GM18867 (cell line): ENCODE measurements around the gene KDM5C.

ENCODE experiments used
- ATAC-seq: cut with Tn5 transposase; IDR thresholded peaks from one replicate; pipeline ENCODE4 v1.9.1; 2021; ENCODE audit warnings: mild to moderate bottlenecking, moderate library complexity; ENCODE audit not compliant: unreplicated experiment

KDM5C gene

DNA sequence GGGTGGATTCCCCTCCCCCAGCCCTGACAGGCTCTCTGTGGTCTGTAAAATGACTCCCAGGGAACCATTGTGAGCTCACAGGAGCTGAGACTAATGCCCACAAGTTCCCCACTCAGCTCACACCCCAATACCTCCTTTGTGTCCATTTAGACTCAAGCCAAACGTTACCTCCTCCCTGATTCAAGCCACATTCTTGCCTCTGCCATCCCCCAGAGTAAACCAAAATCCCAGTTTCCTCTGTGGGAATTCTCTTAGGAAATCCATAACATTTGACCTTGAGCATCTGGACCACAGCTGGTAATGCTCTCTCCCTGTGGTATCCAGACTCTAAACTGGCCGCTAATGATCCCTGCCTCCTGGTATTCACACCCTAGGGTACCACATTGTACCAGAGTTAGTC, 26.3 kb upstream of the KDM5C start:
- no peak for ATAC-seq

GRCh38 chrX:53250556-53250955, 25.5 kb upstream of the KDM5C start:
- no peak for ATAC-seq

GRCh38 chrX:53249408-53250042, 24.5 kb upstream of the KDM5C start:
- ATAC-seq, result no peak

DNA sequence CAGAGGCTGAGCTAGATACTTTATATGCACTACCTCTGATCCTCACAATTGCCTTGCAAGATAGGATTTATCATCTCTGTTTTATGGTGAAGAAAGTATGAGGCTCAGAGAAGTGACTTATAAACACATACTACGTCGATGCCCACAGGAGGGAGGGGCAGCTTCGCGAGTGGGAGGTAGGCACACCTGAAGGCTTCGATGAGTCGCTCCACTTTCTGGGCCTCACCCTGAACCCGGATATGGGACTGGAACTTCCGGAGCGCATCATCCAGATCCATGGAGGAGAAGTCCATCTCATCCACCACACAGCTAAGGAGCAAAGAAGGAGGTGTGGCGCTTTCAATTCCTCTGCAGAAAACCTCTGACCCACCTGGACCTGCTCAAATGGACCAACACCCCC, 22.9 kb upstream of the KDM5C start:
- ATAC-seq, result no peak

DNA sequence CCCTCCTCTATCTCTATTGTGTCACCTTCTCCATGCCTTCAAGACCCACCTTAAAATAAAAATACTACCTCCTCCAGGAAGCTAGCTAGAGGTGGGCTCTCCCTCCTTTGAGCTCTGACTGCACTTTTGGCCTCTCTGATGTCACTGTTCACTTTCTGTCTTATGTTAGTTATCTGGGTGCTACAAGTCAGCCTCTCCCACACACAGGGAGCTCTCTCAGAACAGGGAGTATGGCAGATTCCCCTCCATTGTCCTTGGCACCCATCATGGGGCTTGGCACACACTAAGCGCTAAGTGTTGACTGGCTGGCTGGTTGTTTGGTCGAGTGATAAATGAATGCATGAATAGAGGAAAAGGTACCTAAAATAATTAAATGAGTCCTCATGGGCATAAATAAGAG, 21.2 kb upstream of the KDM5C start:
- ATAC-seq, result no peak

GRCh38 chrX:53244610-53245009, 19.6 kb upstream of the KDM5C start:
- no peak for ATAC-seq

GRCh38 chrX:53242310-53242709, 17.3 kb upstream of the KDM5C start:
- ATAC-seq, result no peak

DNA sequence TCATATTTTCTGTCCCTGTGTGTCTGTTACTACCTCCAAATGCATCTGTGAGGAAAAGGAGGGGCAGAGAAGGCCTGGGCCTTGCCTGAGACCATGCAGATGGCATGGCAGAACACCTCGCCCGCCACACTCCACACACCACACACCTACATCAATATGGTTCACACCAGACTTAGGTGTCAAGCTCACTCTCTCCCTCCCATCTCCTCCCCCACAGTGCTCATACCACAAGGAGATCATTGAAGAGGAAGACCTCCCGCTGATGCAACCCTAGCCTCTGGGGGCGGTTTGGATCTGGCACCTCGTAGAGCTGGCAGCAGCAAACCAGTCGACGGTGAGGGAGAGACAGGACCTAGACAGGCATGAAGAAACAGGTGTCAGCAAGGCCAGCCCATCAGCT, 16.6 kb upstream of the KDM5C start:
- no peak for ATAC-seq

GRCh38 chrX:53239474-53239873, 14.5 kb upstream of the KDM5C start:
- ATAC-seq, result peak; percentile 44

DNA sequence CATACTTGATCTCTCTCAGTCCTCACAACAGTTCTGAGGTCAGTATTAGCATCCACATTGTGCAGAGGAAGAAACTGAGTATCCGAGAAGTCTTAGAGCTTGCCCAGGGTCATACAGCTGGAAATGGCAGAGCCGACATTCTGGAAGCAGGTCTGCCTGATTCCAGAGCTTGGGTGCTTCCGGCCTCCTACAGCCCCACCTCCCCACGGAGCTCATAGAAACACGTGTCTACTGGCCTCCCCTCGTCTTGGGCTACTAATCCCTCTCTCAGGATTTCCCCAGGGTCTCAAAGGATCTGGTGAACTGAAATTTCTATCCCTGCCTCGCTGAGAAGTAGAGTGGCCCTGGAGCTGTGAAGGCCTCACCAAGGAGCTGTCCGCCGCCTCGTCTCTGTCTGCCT, 12.0 kb upstream of the KDM5C start:
- ATAC-seq, result no peak

- ATAC-seq, result no peak
These were observed 11.1 kb upstream of the KDM5C start for GRCh38 chrX:53236025-53236679.

DNA sequence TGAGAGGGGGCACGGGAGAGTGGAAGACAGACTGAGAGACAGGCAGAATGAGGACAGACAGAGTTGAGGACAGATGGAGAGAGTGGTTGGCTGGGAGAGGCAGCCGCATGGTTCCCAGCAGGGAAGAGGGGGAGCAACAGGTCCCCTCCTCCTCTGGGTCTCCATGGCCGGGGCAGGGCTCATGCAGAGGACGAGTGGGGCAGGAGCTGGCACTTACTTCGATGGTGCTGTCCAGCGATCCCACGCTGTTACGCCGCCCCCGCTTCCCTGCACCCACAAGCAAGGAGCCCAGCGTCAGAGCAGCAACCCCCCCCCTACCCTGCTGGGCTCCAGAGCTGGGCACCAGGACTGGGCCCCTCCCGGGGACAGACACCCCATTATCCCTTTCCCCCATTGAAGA, 10.6 kb upstream of the KDM5C start:
- ATAC-seq, result no peak

DNA sequence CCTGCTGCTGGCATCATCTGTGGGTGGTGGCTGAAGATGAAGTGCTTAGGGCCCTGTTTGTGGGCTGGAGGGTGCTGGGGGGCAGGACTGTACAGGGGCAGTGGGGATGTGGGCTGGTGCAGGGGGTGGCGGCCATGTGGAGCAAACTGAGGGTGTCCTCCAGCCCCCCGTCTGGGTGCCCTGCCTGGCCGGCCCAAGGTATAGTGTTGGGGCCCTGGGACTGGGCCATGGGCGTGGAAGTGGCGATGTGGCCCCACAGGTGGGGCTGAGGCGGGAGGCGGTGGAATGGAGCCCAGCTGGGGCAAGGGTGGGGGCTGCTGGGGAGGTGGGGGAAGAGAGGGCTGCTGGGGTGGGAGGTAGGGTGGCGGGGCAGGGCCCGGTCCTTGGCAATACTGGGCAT, 9.5 kb upstream of the KDM5C start:
- ATAC-seq, result no peak

GRCh38 chrX:53233536-53233935, 8.5 kb upstream of the KDM5C start:
- no peak for ATAC-seq

DNA sequence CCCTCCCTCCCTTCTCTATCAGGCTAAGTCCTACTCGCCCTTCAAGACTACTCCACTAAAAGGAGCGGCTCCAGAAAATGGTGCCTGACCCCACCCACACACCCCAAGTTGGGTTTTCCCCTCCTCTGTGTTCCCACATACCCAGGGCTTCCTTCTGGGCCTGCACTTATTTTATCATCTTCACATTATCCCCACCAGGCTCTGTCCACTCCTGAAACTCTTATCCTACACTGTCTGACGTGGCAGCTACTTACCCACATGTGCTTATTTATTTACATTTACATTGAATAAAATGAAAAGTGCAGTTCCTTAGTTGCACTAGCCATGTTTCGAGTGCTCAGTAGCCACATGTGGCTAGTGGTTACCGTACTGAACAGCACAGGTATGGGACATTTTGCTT, 5.1 kb upstream of the KDM5C start:
- no peak for ATAC-seq

- ATAC-seq, result no peak
These were observed 2.3 kb upstream of the KDM5C start for GRCh38 chrX:53227224-53227765.

DNA sequence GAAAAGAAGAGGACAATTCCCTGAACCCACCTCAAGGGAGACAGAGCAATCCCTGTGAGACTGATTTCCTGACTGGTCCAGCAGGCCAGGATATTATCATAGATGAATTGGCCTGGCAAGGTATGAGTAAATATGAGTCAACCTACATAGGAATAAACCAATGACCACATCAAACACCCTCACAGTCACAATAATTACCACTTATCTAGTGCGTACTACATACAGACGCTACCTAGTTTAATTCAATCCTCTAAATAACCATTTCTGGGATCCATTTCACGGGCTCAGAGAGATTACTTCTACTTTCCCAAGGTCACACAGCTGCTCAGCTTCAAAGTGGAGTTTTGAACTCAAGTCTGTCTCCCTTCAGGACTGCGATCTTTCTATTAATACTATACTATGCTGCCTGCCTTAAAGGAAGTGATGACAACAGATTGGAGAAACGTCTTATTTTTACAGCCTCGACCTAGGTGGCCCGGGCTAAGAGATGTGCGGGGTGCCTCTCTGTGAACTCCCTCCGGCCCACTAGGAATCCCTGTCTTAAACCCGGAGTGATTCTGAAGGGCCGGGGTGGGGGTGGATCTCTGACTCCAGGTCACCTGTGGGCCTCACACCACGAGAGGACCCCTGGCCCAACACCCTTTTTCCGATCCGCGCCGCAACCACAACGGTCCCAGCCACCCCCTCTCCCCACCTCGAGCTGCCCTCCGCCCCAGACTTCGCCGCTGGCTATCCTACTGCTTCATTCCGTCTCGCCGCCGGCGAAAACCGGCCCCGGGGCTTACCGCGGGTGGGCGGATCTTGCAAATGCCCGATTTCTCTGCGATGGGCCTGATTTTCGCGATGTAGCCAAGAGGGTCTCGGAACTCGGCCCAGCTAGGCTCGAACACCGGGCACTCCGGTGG, 800 bp downstream of the KDM5C start:
- ATAC-seq, result no peak

DNA sequence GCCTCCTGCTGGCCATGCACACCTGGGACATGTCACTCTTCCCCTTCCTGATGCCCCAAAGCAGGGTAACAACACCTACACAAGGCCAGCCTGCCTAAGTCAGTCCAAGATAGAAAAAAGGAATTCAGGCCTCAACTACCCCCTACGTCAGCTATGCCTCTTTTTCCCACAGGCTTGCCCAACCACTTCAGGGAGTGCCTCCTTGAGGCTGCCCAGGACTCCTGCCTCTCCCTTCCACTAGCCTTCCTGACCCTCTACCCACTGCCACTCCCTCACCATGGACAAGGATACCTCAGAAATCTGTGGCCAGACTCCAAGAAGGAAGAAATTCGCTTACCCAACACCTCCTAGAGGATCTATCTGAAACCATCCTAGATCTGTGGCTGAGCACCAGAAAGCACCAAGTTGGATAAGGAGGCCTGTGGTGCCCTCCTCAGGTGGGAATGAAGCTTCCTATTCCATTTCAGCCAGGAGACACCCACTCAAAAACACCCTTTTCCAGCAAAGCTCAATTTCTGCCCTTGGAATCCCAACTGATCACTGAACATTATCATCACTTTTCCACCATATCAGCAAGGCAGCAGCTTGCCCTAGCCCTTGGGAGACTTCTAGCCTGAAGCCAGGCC, 1.8 kb downstream of the KDM5C start:
- no peak for ATAC-seq

DNA sequence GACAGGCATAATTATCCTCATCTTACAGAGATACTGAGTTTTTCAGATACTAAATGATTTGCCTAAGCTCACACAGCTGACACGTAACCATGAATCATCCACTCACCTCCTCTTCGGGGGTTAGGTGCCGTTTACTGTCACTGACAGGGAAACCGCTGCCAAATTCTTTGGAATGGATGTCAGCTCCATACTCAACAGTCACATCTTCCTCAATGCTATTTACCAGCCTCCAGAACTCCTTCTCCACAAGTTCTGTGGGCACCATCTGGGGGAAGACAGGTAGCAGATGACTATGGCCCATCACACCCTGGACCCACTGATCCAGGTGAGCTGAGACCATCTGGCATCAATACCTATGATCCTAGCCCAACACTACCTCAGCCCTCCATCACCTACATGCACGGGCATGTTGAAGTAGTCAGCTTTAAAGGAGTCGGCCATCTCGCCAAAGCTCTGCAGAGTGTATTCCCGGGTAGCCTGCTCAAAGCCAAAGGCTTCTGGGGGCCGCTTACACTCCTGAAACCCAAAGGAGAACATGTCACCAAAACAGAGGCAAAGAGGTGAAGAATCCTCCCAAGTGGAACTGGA, 13.5 kb downstream of the KDM5C start:
- no peak for ATAC-seq

- no peak for ATAC-seq
These were observed 28.3 kb downstream of the KDM5C start for GRCh38 chrX:53196678-53197077.

GRCh38 chrX:53195401-53195800, 29.6 kb downstream of the KDM5C start:
- ATAC-seq, result no peak
